ENCODE data around the gene MRGPRX2.
A peak's percentile ranks its signal among the peaks of the same experiment; 100 is the strongest.

Gene MRGPRX2

GRCh38 chr11:19076744-19077589 is 16.4 kb upstream of the MRGPRX2 start:
- Histone ChIP-seq H3K27ac (ENCODE audit: low read depth, low read length) (no peak overlapping the region), H4K20me1 (ENCODE audit: control insufficient read depth, insufficient read depth, low read depth, low read length) (no peaks in the 10 kb centered on the region), H3K27me3 (ENCODE audit: control insufficient read depth, low read length) (peaks cover 6% of the 10 kb centered on the region; the same call in 1 of the 2 replicates), H3F3A (ENCODE audit: control insufficient read depth, insufficient read depth) (no peaks in the 10 kb centered on the region), H3K9me2 (replicated peaks; ENCODE audit: control insufficient read depth, low read length) (no peaks in the 10 kb centered on the region), H3K4me2 (ENCODE audit: low read length) (no peak overlapping the region), H3K9me3 (ENCODE audit: control insufficient read depth, insufficient read depth, low read length) (no peaks in the 10 kb centered on the region), H3K79me2 (ENCODE audit: control insufficient read depth, low read length) (no peaks in the 10 kb centered on the region), H3K4me3 (ENCODE audit: low read length) (no peak overlapping the region), H3K4me1 (ENCODE audit: control insufficient read depth, low read length) (no peaks in the 10 kb centered on the region), H3K36me3 (ENCODE audit: control insufficient read depth, low read length) (no peaks in the 10 kb centered on the region)
- TF ChIP-seq EZH2phosphoT487 (IDR thresholded peaks at IDR 0.05; ENCODE audit: borderline replicate concordance, low read length) (no peak), CTCF (IDR thresholded peaks at IDR 0.05; ENCODE audit: low read depth, low read length, poor library complexity, severe bottlenecking) (peak; percentile 96)

- H3K27me3 ChIP-seq (ENCODE audit: control insufficient read depth, low read length): 0 out of 2 replicates have a peak, but pooled peaks cover 6% of the 10 kb centered on the region
- H3K79me2 ChIP-seq (ENCODE audit: control insufficient read depth, low read length): no peaks in the 10 kb centered on the region
- H3K4me1 ChIP-seq (ENCODE audit: control insufficient read depth, low read length): no peaks in the 10 kb centered on the region
- no peaks in the 10 kb centered on the region for H3K9me3 ChIP-seq (ENCODE audit: control insufficient read depth, insufficient read depth, low read length)
- no peaks in the 10 kb centered on the region for H3K9me2 ChIP-seq (replicated peaks; ENCODE audit: control insufficient read depth, low read length)
- no peaks in the 10 kb centered on the region for H3K36me3 ChIP-seq (ENCODE audit: control insufficient read depth, low read length)
- no peak overlapping the region for H3K4me2 ChIP-seq (ENCODE audit: low read length)
- H3K4me3 ChIP-seq (ENCODE audit: low read length): no peak overlapping the region
- H4K20me1 ChIP-seq (ENCODE audit: control insufficient read depth, insufficient read depth, low read depth, low read length): no peaks in the 10 kb centered on the region
- H3K27ac ChIP-seq (ENCODE audit: low read depth, low read length): no peak overlapping the region
- TF ChIP-seq CTCF (IDR thresholded peaks at IDR 0.05; ENCODE audit: low read depth, low read length, poor library complexity, severe bottlenecking) (no peak), EZH2phosphoT487 (IDR thresholded peaks at IDR 0.05; ENCODE audit: borderline replicate concordance, low read length) (no peak)
- H3F3A ChIP-seq (ENCODE audit: control insufficient read depth, insufficient read depth): no peaks in the 10 kb centered on the region
These were observed 15.1 kb upstream of the MRGPRX2 start for GRCh38 chr11:19075636-19076035.

GRCh38 chr11:19073454-19074415 is 13.2 kb upstream of the MRGPRX2 start:
- Histone ChIP-seq H3K79me2 (ENCODE audit: control insufficient read depth, low read length) (no peaks in the 10 kb centered on the region), H3K4me1 (ENCODE audit: control insufficient read depth, low read length) (no peaks in the 10 kb centered on the region), H3F3A (ENCODE audit: control insufficient read depth, insufficient read depth) (no peaks in the 10 kb centered on the region), H3K4me2 (ENCODE audit: low read length) (no peak overlapping the region), H3K27me3 (ENCODE audit: control insufficient read depth, low read length) (no peaks in the 10 kb centered on the region), H3K9me3 (ENCODE audit: control insufficient read depth, insufficient read depth, low read length) (no peaks in the 10 kb centered on the region), H3K36me3 (ENCODE audit: control insufficient read depth, low read length) (no peaks in the 10 kb centered on the region), H3K4me3 (ENCODE audit: low read length) (no peak overlapping the region), H4K20me1 (ENCODE audit: control insufficient read depth, insufficient read depth, low read depth, low read length) (no peaks in the 10 kb centered on the region), H3K27ac (ENCODE audit: low read depth, low read length) (no peak overlapping the region), H3K9me2 (replicated peaks; ENCODE audit: control insufficient read depth, low read length) (no peaks in the 10 kb centered on the region)
- no peak for TF ChIP-seq CTCF (IDR thresholded peaks at IDR 0.05; ENCODE audit: low read depth, low read length, poor library complexity, severe bottlenecking)
- no peak for TF ChIP-seq EZH2phosphoT487 (IDR thresholded peaks at IDR 0.05; ENCODE audit: borderline replicate concordance, low read length)
